Ovary (tissue), 9 donors: ENCODE data around the gene POU6F2. TPM values are rescaled to one million over a fixed set of nuclear protein-coding genes. Genes with fewer than 3 reads are reported as not detected.

Experiments
- DNase-seq, 5 donors: peaks; one replicate each; pipeline ENCODE4 v3.0.0-alpha.2; 2019 to 2020
- H3K27ac ChIP-seq, 2 donors: fragments of 200-600 bp; one replicate each; pipeline versions ENCODE4 v1.5.1 to v1.8.0; 2019 to 2022
- H3K27me3 ChIP-seq: fragments of 200-600 bp; one replicate; pipeline ENCODE4 v1.8.0; 2022
- H3K36me3 ChIP-seq: fragments of 200-600 bp; sonication (generic); one replicate; pipeline ENCODE4 v1.5.1; 2019
- H3K4me1 ChIP-seq: one replicate; pipeline ENCODE4 v1.8.1; 2013; ENCODE audit warnings: mild to moderate bottlenecking, moderate library complexity; ENCODE audit not compliant: insufficient read depth
- H3K4me3 ChIP-seq: fragments of 200-600 bp; sonication (generic); one replicate; pipeline ENCODE4 v1.5.1; 2017
- H3K9me3 ChIP-seq, 2 donors: fragments of 200-600 bp in 1 of 2; sonication (generic) in 1 of 2; one replicate each; pipeline versions ENCODE4 v1.5.1 to v1.8.1; 2013 to 2019; ENCODE audit warnings: mild to moderate bottlenecking in 1 of 2, moderate library complexity in 1 of 2
- CTCF ChIP-seq, 3 donors: fragments of 450-650 bp in 2 of 3; fragments of 200-600 bp in 1 of 3; IDR thresholded peaks; one replicate each; pipeline versions ENCODE4 v1.5.1 to v1.8.0; 2016 to 2022; ENCODE audit warnings: antibody characterized with exemption in 3 of 3, mild to moderate bottlenecking in 1 of 3
- EP300 ChIP-seq: sonication (generic); formaldehyde crosslinking; IDR thresholded peaks from one replicate; pipeline ENCODE4 v1.6.1; 2017; ENCODE audit warnings: antibody characterized with exemption
- POLR2A ChIP-seq: fragments of 450-650 bp; IDR thresholded peaks from one replicate; pipeline ENCODE4 v1.6.1; 2017; ENCODE audit warnings: antibody characterized with exemption, mild to moderate bottlenecking, moderate library complexity
- WGBS, 3 donors: extraction: QIAGEN DNeasy Blood & Tissue Kit in 1 of 3; methylation state at CpG; one replicate each; pipeline versions ENCODE4 v1.1.5 to v1.1.7; 2013 to 2017; 5-methylcytosine and 5-hydroxymethylcytosine counted together
- intact Hi-C, 4 donors: fragments of 100-400 bp; cut with DNase I; formaldehyde crosslinking; loops; one replicate each; pipeline versions ENCODE4 v1.11.0 to v1.15.1; 2022 to 2023
- polyA plus RNA-seq, 2 donors: library from polyadenylated mRNA; stranded (reverse); fragments of 200-250 nt in 1 of 2; fragments of 350-450 nt in 1 of 2; fragmentation: Illumina TruSeq in 1 of 2; extraction: RNeasy Lipid Tissue Mini Kit (QIAGEN cat#74804) in 1 of 2; gene quantifications; one replicate each; pipeline ENCODE4 v1.2.3, GENCODE V29; 2013 to 2014
- total RNA-seq, 7 donors: library from RNA; depleted of rRNA in 2 of 7; stranded (reverse); fragments of >200 nt in 2 of 7; fragmentation: NEBNext Ultra II Directional in 3 of 7; extraction: Animal tissue kit (Norgen Biotek cat#: 25700) in 3 of 7; gene quantifications; one replicate each; pipeline versions ENCODE4 v1.1.0 to v1.2.4, GENCODE V29; 2016 to 2023
- donor health status: DM: no; HTN: no; CAD: no; lungs with moderate emphysema.
- donor health status: DM: no; HTN: no; CAD: no.
- donor health status: Bipolar disorder and iron deficiency.
- donor health status: DM: yes; HTN: yes; CAD: no.
- donor health status: DM: no; HTN: no; CAD: no.
- donor health status: DM: yes; HTN: yes; CAD: no.

The POU6F2 gene
- total and polyA plus RNA-seq, 9 donors, result 0.17 to 2.0 (median 0.61) TPM

GRCh38 chr7:39299695-39300094 is 322.0 kb downstream of the POU6F2 start:
- no peaks in the 10 kb centered on the region for H3K36me3 ChIP-seq
- intact Hi-C loops, result no loop called here
- TF ChIP-seq POLR2A, result no peak
- TF ChIP-seq CTCF (IDR thresholded peaks at IDR 0.05), result no peak
- no peak for TF ChIP-seq EP300
- DNase-seq, result no peak
- H3K9me3 ChIP-seq, result no peaks in the 10 kb centered on the region
- H3K4me3 ChIP-seq, result no peak overlapping the region
- WGBS, 3 donors, result 24 to 51% (median 30%) methylated on average over 6 of the region's 6 CpGs
- H3K4me1 ChIP-seq, result no peaks in the 10 kb centered on the region
- no peaks in the 10 kb centered on the region for H3K27me3 ChIP-seq
- H3K27ac ChIP-seq, result no peak overlapping the region

- WGBS, 3 donors, result 14 to 44% (median 22%) methylated on average over 8 of the region's 8 CpGs
- TF ChIP-seq EP300, result no peak
- no peak for TF ChIP-seq POLR2A
- no peak for TF ChIP-seq CTCF (IDR thresholded peaks at IDR 0.05)
- no peak for DNase-seq
- no peaks in the 10 kb centered on the region for H3K4me1 ChIP-seq
- H3K36me3 ChIP-seq, result no peaks in the 10 kb centered on the region
- no peaks in the 10 kb centered on the region for H3K9me3 ChIP-seq
- no peak overlapping the region for H3K4me3 ChIP-seq
- H3K27ac ChIP-seq, result no peak overlapping the region
- H3K27me3 ChIP-seq, result no peaks in the 10 kb centered on the region
- intact Hi-C loops, result no loop called here
Observed at GRCh38 chr7:39300276-39300675, 322.6 kb downstream of the POU6F2 start.

- no peak overlapping the region for H3K4me3 ChIP-seq
- no peak overlapping the region for H3K27ac ChIP-seq
- no peak for TF ChIP-seq POLR2A
- TF ChIP-seq CTCF (IDR thresholded peaks at IDR 0.05), result no peak
- TF ChIP-seq EP300, result no peak
- no peaks in the 10 kb centered on the region for H3K36me3 ChIP-seq
- intact Hi-C loops, result no loop called here
- H3K27me3 ChIP-seq, result no peaks in the 10 kb centered on the region
- DNase-seq, result no peak
- H3K4me1 ChIP-seq, result no peaks in the 10 kb centered on the region
- H3K9me3 ChIP-seq, result no peaks in the 10 kb centered on the region
Observed at GRCh38 chr7:39301543-39301942, 323.8 kb downstream of the POU6F2 start.

GRCh38 chr7:39304178-39304577 is 326.5 kb downstream of the POU6F2 start:
- WGBS, 3 donors, result 69 to 87% (median 72%) methylated on average over 6 of the region's 6 CpGs
- TF ChIP-seq POLR2A (no peak), CTCF (IDR thresholded peaks at IDR 0.05) (no peak), EP300 (no peak)
- H3K36me3 ChIP-seq, result no peaks in the 10 kb centered on the region
- H3K9me3 ChIP-seq, result no peaks in the 10 kb centered on the region
- H3K4me3 ChIP-seq, result no peak overlapping the region
- no peaks in the 10 kb centered on the region for H3K27me3 ChIP-seq
- intact Hi-C loops, result no loop called here
- no peak for DNase-seq
- H3K27ac ChIP-seq, result no peak overlapping the region
- H3K4me1 ChIP-seq, result no peaks in the 10 kb centered on the region
